DMS114 treated with DMSO at 0.1 percent for 48 hours (cell line): Measurements from ENCODE around the gene CCDC33.
A peak's percentile ranks its signal among the peaks of the same experiment; 100 is the strongest.

Experiments
- DNase-seq: peaks from one replicate; lab custom pipeline; 2025; ENCODE audit not compliant: unreplicated experiment; lab: John Stamatoyannopoulos, UW

The CCDC33 gene

GRCh38 chr15:74377831-74378766, 142.0 kb downstream of the CCDC33 start:
- no peak for DNase-seq

GRCh38 chr15:74378848-74379247, 142.7 kb downstream of the CCDC33 start:
- no peak for DNase-seq

- DNase-seq = no peak
Observed at GRCh38 chr15:74380361-74381189, 144.4 kb downstream of the CCDC33 start.

- no peak for DNase-seq
Observed at GRCh38 chr15:74381190-74381453, 145.0 kb downstream of the CCDC33 start.

- DNase-seq = no peak
Observed at GRCh38 chr15:74381481-74381880, 145.4 kb downstream of the CCDC33 start.

GRCh38 chr15:74382004-74382816, 146.1 kb downstream of the CCDC33 start:
- DNase-seq = peak; percentile 61

- DNase-seq = no peak
Observed at GRCh38 chr15:74383286-74383685, 147.2 kb downstream of the CCDC33 start.

- no peak for DNase-seq
Observed at GRCh38 chr15:74383695-74384565, 147.8 kb downstream of the CCDC33 start.

- no peak for DNase-seq
Observed at GRCh38 chr15:74384566-74384880, 148.4 kb downstream of the CCDC33 start.

GRCh38 chr15:74384881-74385643, 148.9 kb downstream of the CCDC33 start:
- DNase-seq = no peak

GRCh38 chr15:74385733-74386132, 149.6 kb downstream of the CCDC33 start:
- DNase-seq = no peak
